ENCODE measurements around the gene RERE. TPM values are rescaled to one million over a fixed set of nuclear protein-coding genes. Genes with fewer than 3 reads are reported as not detected.

RERE gene
- total and polyA plus RNA-seq, 12 donors, result 33.4 to 146 (median 72.7) TPM

DNA sequence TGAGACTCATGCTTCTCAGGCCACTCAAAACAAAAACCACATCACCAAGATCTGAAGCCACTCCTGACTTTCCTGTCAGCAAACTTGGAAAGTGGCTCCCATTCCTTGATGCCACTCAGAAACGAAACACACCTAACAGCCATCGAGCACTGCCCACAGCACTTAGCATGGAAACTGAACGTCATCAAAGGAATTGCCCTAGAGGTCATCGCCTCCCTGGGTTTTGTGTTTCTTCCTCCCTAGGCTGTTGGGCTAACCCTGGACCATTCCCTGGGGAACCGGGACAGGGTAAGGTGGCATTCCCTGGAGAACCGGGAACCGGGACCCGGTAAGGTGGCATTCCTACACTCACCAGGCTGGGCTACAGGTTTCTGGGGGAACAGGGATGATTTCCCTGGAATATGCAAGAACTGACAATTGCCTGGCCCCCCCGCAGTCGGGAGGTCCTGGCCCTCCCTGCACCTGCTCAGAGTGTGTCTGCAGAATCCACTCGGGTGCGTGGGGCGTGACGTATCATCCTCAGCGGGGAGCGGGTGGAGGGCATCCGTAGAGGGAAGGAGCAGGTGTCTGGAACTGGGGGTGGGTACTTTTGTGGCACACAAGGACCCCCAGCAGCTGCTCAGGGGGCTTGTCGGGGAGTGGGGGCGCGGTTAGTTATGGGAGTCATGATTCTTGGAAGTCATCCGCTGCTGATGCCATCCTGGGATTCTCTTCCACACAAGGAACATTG is 469.2 kb downstream of the RERE start:
- Histone ChIP-seq H3K27me3 (no peaks in the 10 kb centered on the region), H3K4me1 (replicated peaks in 1 of 2) (peaks cover 21 to 22% of the 10 kb centered on the region in 2 donors), H3K9me3 (replicated peaks in 1 of 3) (no peaks in the 10 kb centered on the region), H3K36me3 (replicated peaks in 1 of 2) (peaks cover 0 to under 1% of the 10 kb centered on the region in 2 donors), H3K27ac (no peak overlapping the region), H3K4me3 (no peak overlapping the region)
- 79 to 83% (median 82%) methylated on average over 11 to 21 of the region's 21 CpGs for WGBS, 4 donors
- intact Hi-C loops (cut with DNase I), result no loop called here
- peak in 1 of 7 donors; percentile 38 for DNase-seq
- TF ChIP-seq POLR2A (IDR thresholded peaks at IDR 0.05), result no peak

DNA sequence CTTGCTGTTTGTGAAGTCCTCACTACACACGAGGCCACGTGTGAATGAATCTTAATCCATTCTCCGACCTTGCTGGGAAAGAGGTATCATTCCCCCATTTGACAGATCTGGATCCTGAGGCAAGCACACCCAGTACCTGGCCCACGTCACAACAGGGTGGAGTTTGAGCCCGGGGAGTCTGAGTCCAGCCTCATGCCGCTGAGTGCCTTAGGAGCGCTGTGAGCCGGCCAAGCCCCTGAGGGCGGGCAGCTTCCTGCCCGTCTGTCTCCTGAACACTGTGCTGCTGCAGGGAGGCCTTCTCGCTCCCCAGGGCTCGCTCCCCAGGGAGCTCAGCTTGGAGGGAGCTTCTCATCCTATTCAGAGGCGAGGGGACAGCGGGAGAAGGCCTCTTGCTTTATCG is 469.8 kb downstream of the RERE start:
- Histone ChIP-seq H3K27me3 (no peaks in the 10 kb centered on the region), H3K9me3 (replicated peaks in 1 of 3) (no peaks in the 10 kb centered on the region), H3K4me1 (replicated peaks in 1 of 2) (peaks cover 20 to 22% of the 10 kb centered on the region in 2 donors), H3K36me3 (replicated peaks in 1 of 2) (no peaks in the 10 kb centered on the region), H3K27ac (no peak overlapping the region), H3K4me3 (no peak overlapping the region)
- TF ChIP-seq, protein P1, sequence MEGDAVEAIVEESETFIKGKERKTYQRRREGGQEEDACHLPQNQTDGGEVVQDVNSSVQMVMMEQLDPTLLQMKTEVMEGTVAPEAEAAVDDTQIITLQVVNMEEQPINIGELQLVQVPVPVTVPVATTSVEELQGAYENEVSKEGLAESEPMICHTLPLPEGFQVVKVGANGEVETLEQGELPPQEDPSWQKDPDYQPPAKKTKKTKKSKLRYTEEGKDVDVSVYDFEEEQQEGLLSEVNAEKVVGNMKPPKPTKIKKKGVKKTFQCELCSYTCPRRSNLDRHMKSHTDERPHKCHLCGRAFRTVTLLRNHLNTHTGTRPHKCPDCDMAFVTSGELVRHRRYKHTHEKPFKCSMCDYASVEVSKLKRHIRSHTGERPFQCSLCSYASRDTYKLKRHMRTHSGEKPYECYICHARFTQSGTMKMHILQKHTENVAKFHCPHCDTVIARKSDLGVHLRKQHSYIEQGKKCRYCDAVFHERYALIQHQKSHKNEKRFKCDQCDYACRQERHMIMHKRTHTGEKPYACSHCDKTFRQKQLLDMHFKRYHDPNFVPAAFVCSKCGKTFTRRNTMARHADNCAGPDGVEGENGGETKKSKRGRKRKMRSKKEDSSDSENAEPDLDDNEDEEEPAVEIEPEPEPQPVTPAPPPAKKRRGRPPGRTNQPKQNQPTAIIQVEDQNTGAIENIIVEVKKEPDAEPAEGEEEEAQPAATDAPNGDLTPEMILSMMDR (IDR thresholded peaks at IDR 0.05), result no peak
- no peak for TF ChIP-seq POLR2A (IDR thresholded peaks at IDR 0.05)
- WGBS, 4 donors, result 78 to 88% (median 83%) methylated on average over 7 to 15 of the region's 15 CpGs
- intact Hi-C loops (cut with DNase I), result no loop called here
- no peak for DNase-seq

DNA sequence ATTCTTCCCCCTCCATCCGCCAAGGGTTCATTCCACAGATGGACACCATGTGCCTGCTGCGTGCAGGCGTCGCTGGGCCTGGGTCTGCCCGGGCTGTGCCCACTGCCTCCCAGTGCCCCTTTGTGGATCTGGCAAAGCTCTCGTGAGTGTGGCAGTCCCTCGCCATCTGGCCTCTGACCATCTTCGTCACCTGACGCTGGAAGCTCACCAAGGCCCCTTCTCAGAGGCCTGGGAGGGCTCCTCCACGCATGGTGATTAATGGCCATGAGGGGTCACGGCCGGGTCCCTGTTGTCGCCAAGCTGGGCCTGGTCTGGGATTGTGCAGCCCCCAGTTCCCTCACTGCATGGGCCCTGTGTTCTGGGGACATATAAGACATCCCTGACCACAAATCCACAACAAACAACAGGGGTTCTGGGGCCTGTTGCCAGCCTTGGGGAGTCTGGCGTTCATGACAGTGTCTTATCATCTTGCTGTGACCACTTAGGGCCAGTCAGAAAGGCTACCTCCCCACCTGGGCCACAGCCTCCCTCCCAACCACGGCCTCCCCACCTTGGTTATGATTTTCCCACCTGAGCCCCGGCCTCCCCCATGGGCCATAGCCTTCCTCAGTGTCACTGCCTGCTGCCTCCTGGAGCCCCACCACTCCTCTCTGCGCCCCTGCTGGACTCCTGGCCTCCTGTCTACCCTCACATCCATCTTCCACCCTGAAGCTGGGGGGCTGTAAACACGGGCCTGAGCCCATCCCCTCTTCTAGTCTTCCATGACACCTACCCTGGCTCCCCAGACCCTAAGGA is 471.6 kb downstream of the RERE start:
- no peaks in the 10 kb centered on the region for H3K9me3 ChIP-seq (replicated peaks in 1 of 3)
- no peaks in the 10 kb centered on the region for H3K36me3 ChIP-seq (replicated peaks in 1 of 2)
- WGBS, 4 donors, result 85 to 90% (median 87%) methylated on average over 5 to 18 of the region's 18 CpGs
- intact Hi-C loops (cut with DNase I), result no loop called here
- H3K27ac ChIP-seq, result peak overlapping the region in 2 of 5 donors; percentile 29 to 41
- H3K4me1 ChIP-seq (replicated peaks in 1 of 2), result peaks cover 12 to 13% of the 10 kb centered on the region in 2 donors
- peak in 1 of 7 donors; percentile 23 for DNase-seq
- TF ChIP-seq, protein P1 (IDR thresholded peaks at IDR 0.05), result no peak
- no peak for TF ChIP-seq POLR2A (IDR thresholded peaks at IDR 0.05)
- no peak overlapping the region for H3K4me3 ChIP-seq
- no peaks in the 10 kb centered on the region for H3K27me3 ChIP-seq

DNA sequence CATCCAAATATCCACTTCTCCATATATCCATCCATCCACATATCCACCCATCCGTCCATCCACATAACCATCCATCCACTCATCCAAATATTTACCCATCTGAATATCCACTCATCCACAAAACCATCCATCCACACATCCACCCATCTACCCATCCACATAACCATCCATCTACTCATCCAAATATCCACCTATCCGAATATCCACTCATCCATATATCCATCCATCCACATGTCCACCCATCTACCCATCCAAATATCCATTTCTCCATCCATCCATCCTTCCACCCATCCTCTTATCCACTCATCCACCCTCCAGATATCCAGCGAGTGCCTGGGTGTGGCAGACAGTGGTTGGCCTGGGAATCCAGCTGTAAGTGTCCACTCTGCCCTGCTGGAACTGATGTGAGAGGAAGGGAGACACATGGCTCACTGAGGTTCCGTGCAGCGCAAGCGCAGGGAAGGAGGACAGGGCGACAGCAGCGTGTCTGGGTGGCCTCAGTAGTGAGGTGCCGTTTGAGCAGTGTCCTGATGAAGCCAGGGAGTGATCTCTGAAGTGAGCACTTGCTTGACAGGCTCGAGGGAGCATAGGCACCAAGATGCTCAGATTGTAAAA is 472.4 kb downstream of the RERE start:
- intact Hi-C loops (cut with DNase I), result no loop called here
- TF ChIP-seq, protein P1 (IDR thresholded peaks at IDR 0.05), result no peak
- no peak for TF ChIP-seq POLR2A (IDR thresholded peaks at IDR 0.05)
- Histone ChIP-seq H3K9me3 (replicated peaks in 1 of 3) (no peaks in the 10 kb centered on the region), H3K27ac (no peak overlapping the region), H3K36me3 (replicated peaks in 1 of 2) (no peaks in the 10 kb centered on the region), H3K4me3 (no peak overlapping the region), H3K4me1 (replicated peaks in 1 of 2) (peaks cover 12 to 13% of the 10 kb centered on the region in 2 donors), H3K27me3 (no peaks in the 10 kb centered on the region)
- no peak for DNase-seq
- 93 to 96% (median 95%) methylated on average over 10 of the region's 10 CpGs for WGBS, 4 donors

All from adrenal gland (tissue), 12 donors.